ENCODE measurements around the gene CFAP410. TPM values are rescaled to one million over a fixed set of nuclear protein-coding genes. Genes with fewer than 3 reads are reported as not detected.

The CFAP410 gene
- total RNA-seq, 1 donor from 2014 or later = 23.4 TPM

- no peaks in the 10 kb centered on the region for H3K4me1 Mint-ChIP-seq (ENCODE audit: unreplicated experiment)
- peaks cover under 1% of the 10 kb centered on the region for H3K9me3 Mint-ChIP-seq (ENCODE audit: unreplicated experiment)
- no peaks in the 10 kb centered on the region for H3K27me3 Mint-ChIP-seq (ENCODE audit: unreplicated experiment)
- no peaks in the 10 kb centered on the region for H3K36me3 Mint-ChIP-seq (ENCODE audit: unreplicated experiment)
- H3K4me3 Mint-ChIP-seq (ENCODE audit: unreplicated experiment) = no peak overlapping the region
- DNase-seq (ENCODE audit: extremely low spot score, unreplicated experiment) = no peak
- H3K27ac Mint-ChIP-seq (ENCODE audit: unreplicated experiment) = no peak overlapping the region
- TF ChIP-seq CTCF (IDR thresholded peaks at IDR 0.05) = no peak
Observed at GRCh38 chr21:44368711-44369446, 29.7 kb upstream of the CFAP410 start.

GRCh38 chr21:44366586-44367211 lies 27.5 kb upstream of the CFAP410 start:
- no peak for DNase-seq (ENCODE audit: extremely low spot score, unreplicated experiment)
- Mint-ChIP-seq H3K27me3 (ENCODE audit: unreplicated experiment) (no peaks in the 10 kb centered on the region), H3K27ac (ENCODE audit: unreplicated experiment) (no peak overlapping the region)

GRCh38 chr21:44365967-44366585 lies 26.9 kb upstream of the CFAP410 start:
- peaks cover 11% of the 10 kb centered on the region for H3K9me3 Mint-ChIP-seq (ENCODE audit: unreplicated experiment)
- TF ChIP-seq CTCF (IDR thresholded peaks at IDR 0.05) = no peak
- H3K27ac Mint-ChIP-seq (ENCODE audit: unreplicated experiment) = no peak overlapping the region
- H3K36me3 Mint-ChIP-seq (ENCODE audit: unreplicated experiment) = peaks cover 6% of the 10 kb centered on the region
- no peak overlapping the region for H3K4me3 Mint-ChIP-seq (ENCODE audit: unreplicated experiment)
- DNase-seq (ENCODE audit: extremely low spot score, unreplicated experiment) = no peak
- no peaks in the 10 kb centered on the region for H3K27me3 Mint-ChIP-seq (ENCODE audit: unreplicated experiment)
- H3K4me1 Mint-ChIP-seq (ENCODE audit: unreplicated experiment) = no peaks in the 10 kb centered on the region

More at GRCh38 chr21:44366586-44367211, 27.5 kb upstream of the CFAP410 start:
- TF ChIP-seq CTCF (IDR thresholded peaks at IDR 0.05) = no peak
- Mint-ChIP-seq H3K36me3 (ENCODE audit: unreplicated experiment) (peaks cover 6% of the 10 kb centered on the region), H3K4me3 (ENCODE audit: unreplicated experiment) (no peak overlapping the region), H3K9me3 (ENCODE audit: unreplicated experiment) (peaks cover 11% of the 10 kb centered on the region), H3K4me1 (ENCODE audit: unreplicated experiment) (no peaks in the 10 kb centered on the region)

GRCh38 chr21:44365251-44365966 lies 26.2 kb upstream of the CFAP410 start:
- Mint-ChIP-seq H3K9me3 (ENCODE audit: unreplicated experiment) (peaks cover 11% of the 10 kb centered on the region), H3K4me3 (ENCODE audit: unreplicated experiment) (no peak overlapping the region), H3K4me1 (ENCODE audit: unreplicated experiment) (no peaks in the 10 kb centered on the region), H3K27ac (ENCODE audit: unreplicated experiment) (no peak overlapping the region), H3K36me3 (ENCODE audit: unreplicated experiment) (peaks cover 6% of the 10 kb centered on the region), H3K27me3 (ENCODE audit: unreplicated experiment) (no peaks in the 10 kb centered on the region)
- no peak for DNase-seq (ENCODE audit: extremely low spot score, unreplicated experiment)
- no peak for TF ChIP-seq CTCF (IDR thresholded peaks at IDR 0.05)
